Sigmoid colon (tissue), 4 donors: ENCODE results near the gene FOXN3.

ENCODE experiments used
- CTCF ChIP-seq, 4 experiments: fragments of 450-650 bp in 3 of 4; fragments of 200-600 bp in 1 of 4; IDR thresholded peaks; one replicate each; pipeline ENCODE4 v1.5.1; 2016 to 2019; ENCODE audit warnings: antibody characterized with exemption in 4 of 4, mild to moderate bottlenecking in 3 of 4, moderate library complexity in 2 of 4
- EP300 ChIP-seq, 4 donors: sonication (generic); formaldehyde crosslinking; IDR thresholded peaks; one replicate each; pipeline ENCODE4 v1.6.1; 2017; ENCODE audit warnings: antibody characterized with exemption in 4 of 4
- POLR2A ChIP-seq, 2 donors: fragments of 450-650 bp; IDR thresholded peaks; one replicate each; pipeline ENCODE4 v1.6.1; 2016; ENCODE audit warnings: antibody characterized with exemption in 2 of 2, mild to moderate bottlenecking in 2 of 2, moderate library complexity in 2 of 2
- POLR2AphosphoS5 ChIP-seq, 4 donors: sonication (generic); formaldehyde crosslinking; IDR thresholded peaks; one replicate each; pipeline ENCODE4 v1.6.1; 2017; ENCODE audit warnings: antibody characterized with exemption in 4 of 4

- no peak for TF ChIP-seq CTCF (IDR thresholded peaks at IDR 0.05)
- TF ChIP-seq POLR2A (IDR thresholded peaks at IDR 0.05) = no peak
- no peak for TF ChIP-seq POLR2AphosphoS5 (IDR thresholded peaks at IDR 0.05)
- no peak for TF ChIP-seq EP300 (IDR thresholded peaks at IDR 0.05)
Observed at GRCh38 chr14:89332031-89332430, 85.0 kb downstream of the FOXN3 start.
